ENCODE data around the gene BNIP2.

Gene BNIP2

GRCh38 chr15:59614153-59614552 is 75.0 kb downstream of the BNIP2 start:
- DNase-seq (ENCODE audit: low spot score): no peak
- no peak for TF ChIP-seq CTCF (IDR thresholded peaks at IDR 0.05)
- Histone ChIP-seq H3K27ac (no peak overlapping the region), H3K4me3 (no peak overlapping the region)

- no peak within 1 kb of the TSS for H3K27ac ChIP-seq
- DNase-seq (ENCODE audit: low spot score): no peak
- H3K4me3 ChIP-seq: no peak within 1 kb of the TSS
- no peak for TF ChIP-seq CTCF (IDR thresholded peaks at IDR 0.05)
Observed at GRCh38 chr15:59611276-59612260, 77.6 kb downstream of the BNIP2 start, which contains the start of gene GCNT3. TSS of gene GCNT3 (plus strand) at chr15:59611783. CDS start at chr15:59618239, 6,456 bp downstream.

- Histone ChIP-seq H3K4me3 (no peak overlapping the region), H3K27ac (no peak overlapping the region)
- no peak for TF ChIP-seq CTCF (IDR thresholded peaks at IDR 0.05)
- DNase-seq (ENCODE audit: low spot score): no peak
Observed at GRCh38 chr15:59609730-59610712, 79.1 kb downstream of the BNIP2 start.

All from coronary artery (tissue), 2 donors.